H1 (cell line): ENCODE data around the gene HDAC6. TPM values are rescaled to one million over a fixed set of nuclear protein-coding genes. Genes with fewer than 3 reads are reported as not detected.

ENCODE experiments used
- CTCF ChIA-PET: fragments of 300-600 bp; sonication (Branson Sonifier 250); formaldehyde crosslinking; loops from one replicate; lab custom pipeline; 2021; ENCODE audit not compliant: partially characterized antibody; lab: Charles Lee
- POLR2A ChIA-PET: fragments of 300-600 bp; sonication (Branson Sonifier 250); formaldehyde crosslinking; loops from one replicate; lab custom pipeline; 2021; ENCODE audit warnings: inconsistent platforms; ENCODE audit not compliant: partially characterized antibody; lab: Charles Lee
- DNase-seq, 2 experiments: peaks; one replicate each; pipeline versions ENCODE4 v3.0.0 to v3.0.0-alpha.2; 2010 to 2022; ENCODE audit warnings: low spot score in 2 of 2, low read depth in 1 of 2, mixed read lengths in 1 of 2
- FAIRE-seq: peaks from 2 replicates; lab custom pipeline; 2011; peaks lifted over from hg19 to GRCh38; lab: Jason Lieb, UNC
- H2AFZ ChIP-seq: 2 replicates; pipeline ENCODE4 v1.8.1; 2012; ENCODE audit warnings: low read length, inconsistent platforms
- H2AK5ac ChIP-seq: 2 replicates; pipeline ENCODE4 v1.6.1; 2013; ENCODE audit warnings: low read depth, low read length
- H2BK120ac ChIP-seq: replicated peaks from 2 replicates; pipeline ENCODE3; 2013; ENCODE audit warnings: low read depth, low read length, inconsistent platforms
- H2BK12ac ChIP-seq: 2 replicates; pipeline ENCODE4 v1.6.1; 2013; ENCODE audit warnings: low read depth, low read length
- H2BK15ac ChIP-seq: 2 replicates; pipeline ENCODE4 v1.6.1; 2013; ENCODE audit warnings: low read length
- H2BK20ac ChIP-seq: 2 replicates; pipeline ENCODE4 v1.6.1; 2013; ENCODE audit warnings: low read length
- H2BK5ac ChIP-seq: 2 replicates; pipeline ENCODE4 v1.6.1; 2013; ENCODE audit warnings: low read depth, low read length
- H3K14ac ChIP-seq: 2 replicates; pipeline ENCODE4 v1.6.1; 2013; ENCODE audit warnings: inconsistent platforms; ENCODE audit not compliant: insufficient read length
- H3K18ac ChIP-seq: 2 replicates; pipeline ENCODE4 v1.6.1; 2013; ENCODE audit warnings: low read length; ENCODE audit errors: extremely low read depth
- H3K23ac ChIP-seq: 2 replicates; pipeline ENCODE4 v1.6.1; 2013; ENCODE audit warnings: inconsistent platforms; ENCODE audit not compliant: insufficient read length
- H3K23me2 ChIP-seq: 2 replicates; pipeline ENCODE4 v1.6.1; 2013; ENCODE audit warnings: low read depth, low read length
- H3K27ac ChIP-seq: 2 replicates; pipeline ENCODE4 v1.6.1; 2011; ENCODE audit warnings: low read depth, low read length, inconsistent platforms
- H3K27me3 ChIP-seq, 4 experiments: replicated peaks in 1 of 4; 1 replicate in 1 of 4; 2 replicates in 3 of 4; pipeline versions ENCODE4 v1.6.1 to v1.8.1; 2011 to 2013; ENCODE audit warnings: low read length in 3 of 4, mild to moderate bottlenecking in 3 of 4, inconsistent platforms in 2 of 4, mixed read lengths in 2 of 4, moderate library complexity in 1 of 4; ENCODE audit not compliant: control insufficient read depth in 3 of 4, insufficient read depth in 3 of 4; ENCODE audit errors: extremely low read depth in 1 of 4
- H3K36me3 ChIP-seq, 4 experiments: 2 replicates each; pipeline versions ENCODE4 v1.6.1 to v1.8.1; 2011 to 2013; ENCODE audit warnings: mild to moderate bottlenecking in 4 of 4, low read length in 3 of 4, moderate library complexity in 2 of 4, control low read depth in 1 of 4, inconsistent platforms in 1 of 4; ENCODE audit not compliant: insufficient read depth in 4 of 4, control insufficient read depth in 2 of 4
- H3K4ac ChIP-seq: replicated peaks from 2 replicates; pipeline ENCODE3; 2013; ENCODE audit warnings: low read length, low read depth, mixed read lengths, inconsistent platforms; ENCODE audit not compliant: insufficient read length
- H3K4me1 ChIP-seq, 4 experiments: replicated peaks in 1 of 4; 1 replicate in 1 of 4; 2 replicates in 3 of 4; pipeline versions ENCODE4 v1.6.1 to v1.8.1; 2011 to 2013; ENCODE audit warnings: low read length in 3 of 4, inconsistent platforms in 2 of 4, mixed read lengths in 1 of 4; ENCODE audit not compliant: insufficient read depth in 4 of 4, control insufficient read depth in 3 of 4
- H3K4me2 ChIP-seq, 2 experiments: 2 replicates each; pipeline versions ENCODE4 v1.6.1 to v1.8.1; 2011 to 2013; ENCODE audit warnings: low read depth in 2 of 2, low read length in 2 of 2, control low read depth in 1 of 2, inconsistent platforms in 1 of 2, mild to moderate bottlenecking in 1 of 2; ENCODE audit not compliant: insufficient read depth in 1 of 2
- H3K4me3 ChIP-seq, 4 experiments: fragments of 200-600, 300-600 bp in 1 of 4; sonication (generic), shearing (Covaris generic), sonication (Bioruptor Twin) in 1 of 4; 2 replicates each; pipeline versions ENCODE4 v1.5.1 to v1.8.1; 2011 to 2016; ENCODE audit warnings: low read length in 4 of 4, low read depth in 3 of 4, control low read depth in 2 of 4, inconsistent platforms in 2 of 4, mild to moderate bottlenecking in 2 of 4, mixed read lengths in 1 of 4, moderate library complexity in 1 of 4; ENCODE audit not compliant: insufficient read depth in 2 of 4; ENCODE audit errors: extremely low read depth in 1 of 4
- H3K56ac ChIP-seq: replicated peaks from 2 replicates; pipeline ENCODE3; 2013; ENCODE audit warnings: low read depth, mild to moderate bottlenecking, mixed read lengths, low read length, inconsistent platforms; ENCODE audit not compliant: insufficient read length
- H3K79me1 ChIP-seq: 2 replicates; pipeline ENCODE4 v1.6.1; 2013; ENCODE audit warnings: low read depth, low read length, control low read depth
- H3K79me2 ChIP-seq, 2 experiments: 2 replicates each; pipeline versions ENCODE4 v1.6.1 to v1.8.1; 2012 to 2013; ENCODE audit warnings: low read length in 2 of 2, mild to moderate bottlenecking in 2 of 2, inconsistent platforms in 1 of 2; ENCODE audit not compliant: insufficient read depth in 2 of 2, control insufficient read depth in 1 of 2
- H3K9ac ChIP-seq, 4 experiments: replicated peaks in 1 of 4; 1 replicate in 1 of 4; 2 replicates in 3 of 4; pipeline versions ENCODE4 v1.6.1 to v1.8.1; 2011 to 2013; ENCODE audit warnings: low read depth in 3 of 4, low read length in 3 of 4, control low read depth in 2 of 4, mild to moderate bottlenecking in 2 of 4, moderate library complexity in 2 of 4, inconsistent platforms in 1 of 4; ENCODE audit errors: extremely low read depth in 1 of 4
- H3K9me3 ChIP-seq, 2 experiments: 2 replicates each; pipeline versions ENCODE4 v1.6.1 to v1.8.1; 2012 to 2013; ENCODE audit warnings: mild to moderate bottlenecking in 2 of 2, moderate library complexity in 2 of 2, control low read depth in 1 of 2, inconsistent platforms in 1 of 2, low read depth in 1 of 2, low read length in 1 of 2, mixed read lengths in 1 of 2; ENCODE audit not compliant: insufficient read depth in 2 of 2
- H4K20me1 ChIP-seq, 2 experiments: replicated peaks in 1 of 2; 2 replicates each; pipeline versions ENCODE3 to v1.8.1; 2011 to 2013; ENCODE audit warnings: inconsistent platforms in 2 of 2, low read length in 2 of 2, mild to moderate bottlenecking in 1 of 2; ENCODE audit not compliant: insufficient read depth in 2 of 2, control insufficient read depth in 1 of 2
- H4K5ac ChIP-seq: 2 replicates; pipeline ENCODE4 v1.6.1; 2013; ENCODE audit warnings: low read length, low read depth, mixed read lengths, inconsistent platforms; ENCODE audit not compliant: insufficient read length
- H4K8ac ChIP-seq: 2 replicates; pipeline ENCODE4 v1.8.0; 2013; ENCODE audit warnings: mild to moderate bottlenecking, moderate library complexity, low read length, inconsistent platforms; ENCODE audit not compliant: insufficient read depth; ENCODE audit errors: extremely low read depth
- H4K91ac ChIP-seq: replicated peaks from 2 replicates; pipeline ENCODE3; 2013; ENCODE audit warnings: low read length, mixed read lengths, inconsistent platforms; ENCODE audit not compliant: insufficient read length
- BRCA1 ChIP-seq: IDR thresholded peaks from 2 replicates; pipeline ENCODE4 v1.6.1; 2012; ENCODE audit warnings: low read depth, low read length, improper control_type of control experiment
- CREB1 ChIP-seq: IDR thresholded peaks from 2 replicates; pipeline ENCODE4 v1.6.1; 2012; ENCODE audit warnings: inconsistent platforms
- EZH2 ChIP-seq: fragments of 200-600 bp; sonication (generic); IDR thresholded peaks from 2 replicates; pipeline ENCODE4 v1.7.1; 2012; ENCODE audit warnings: low read depth, mild to moderate bottlenecking, moderate library complexity, low read length, inconsistent platforms; ENCODE audit not compliant: severe bottlenecking
- FOSL1 ChIP-seq: IDR thresholded peaks from 2 replicates; pipeline ENCODE4 v1.6.1; 2011; ENCODE audit warnings: mild to moderate bottlenecking, low read depth, low read length, moderate library complexity; ENCODE audit not compliant: insufficient read depth
- WGBS, 2 experiments: shearing (Covaris generic) in 1 of 2; methylation state at CpG; one replicate each; pipeline versions ENCODE4 v1.1.6 to v1.1.7; 2013 to 2015; ENCODE audit warnings: low lambda C conversion rate in 2 of 2, mixed read lengths in 2 of 2, inconsistent platforms in 1 of 2, low coverage in 1 of 2, missing lambda C conversion rate in 1 of 2; ENCODE audit not compliant: insufficient replicate concordance in 2 of 2, insufficient coverage in 1 of 2, insufficient read length in 1 of 2; ENCODE audit errors: extremely low coverage in 1 of 2, missing lambda C conversion rate in 1 of 2; 5-methylcytosine and 5-hydroxymethylcytosine counted together
- polyA plus RNA-seq, 7 experiments: library from polyadenylated mRNA; depleted of rRNA in 3 of 7; stranded (reverse) in 5 of 7; unstranded in 2 of 7; fragments of >200 nt in 5 of 7; fragments of 200-250 nt in 2 of 7; gene quantifications; 1 replicate in 5 of 7; 2 replicates in 1 of 7; 4 replicates in 1 of 7; pipeline versions ENCODE4 v1.2.1 to v1.2.3, GENCODE V29; 2011 to 2013; ENCODE audit warnings: missing spikeins in 2 of 7, mixed read lengths in 2 of 7
- total RNA-seq: library from RNA; stranded (reverse); fragmentation: NEBNext Ultra II Directional; extraction: Animal tissue kit (Norgen Biotek cat#: 25700); gene quantifications from 2 replicates; pipeline ENCODE4 v1.2.1, GENCODE V29; 2021

Gene HDAC6
- total and polyA plus RNA-seq, 2 of the 8 experiments (the other 6 are each of a cell fraction or from before 2014, with no cell fraction given): 34.0 to 51.8 TPM

DNA sequence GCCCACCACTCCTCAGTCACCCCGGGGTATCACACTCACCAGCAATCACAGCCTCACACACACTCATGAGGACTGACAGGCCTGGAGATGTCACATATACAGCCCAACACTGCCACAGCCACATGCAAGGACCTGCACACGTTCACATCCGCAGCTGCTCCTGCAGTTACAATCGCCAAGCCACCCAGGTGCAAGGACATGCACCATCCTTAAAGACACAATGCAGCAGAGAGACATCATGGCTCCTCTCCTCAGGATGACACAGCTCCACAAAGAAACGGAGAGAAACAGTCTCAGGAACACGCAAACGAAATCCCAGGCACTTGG lies 32.5 kb downstream of the HDAC6 start:
- no peak overlapping the region for H3K4ac ChIP-seq
- H3K4me2 ChIP-seq: peak overlapping the region; percentile 85 to 87
- peaks cover 0 to 3% of the 10 kb centered on the region in 2 experiments for H4K20me1 ChIP-seq
- H2BK120ac ChIP-seq: no peak overlapping the region
- H3K36me3 ChIP-seq: no peaks in the 10 kb centered on the region
- H2BK5ac ChIP-seq: no peak overlapping the region
- WGBS, 2 experiments: 34% methylated on average over 7 of the region's 7 CpGs; no CpG with 5 or more reads in 1 of the 2 experiments
- no peak overlapping the region for H4K5ac ChIP-seq
- H3K4me1 ChIP-seq: peaks cover 0 to 8% (median 2%) of the 10 kb centered on the region in 4 experiments; a peak in 4 of 7 replicates
- H4K91ac ChIP-seq: no peak overlapping the region
- no peak overlapping the region for H3K14ac ChIP-seq
- H3K9me3 ChIP-seq: no peaks in the 10 kb centered on the region
- no peak overlapping the region for H4K8ac ChIP-seq
- CTCF ChIA-PET: interaction anchor here (0.6 to 1.2 kb wide), 2 partner anchors 12 to 163 kb away, joined by 3 to 5 read pairs; no protein-coding TSS in a partner anchor
- H3K23ac ChIP-seq: no peak overlapping the region
- H2BK12ac ChIP-seq: no peak overlapping the region
- peak overlapping the region in 2 of 4 experiments; percentile 22 to 61; a peak in 5 of 8 replicates for H3K4me3 ChIP-seq
- no peaks in the 10 kb centered on the region for H3K79me1 ChIP-seq
- FAIRE-seq: no peak
- TF ChIP-seq EZH2 (peak; percentile 27), BRCA1 (no peak), FOSL1 (no peak), CREB1 (no peak)
- no peak overlapping the region; the same call in 1 of the 2 replicates for H2BK15ac ChIP-seq
- no peak overlapping the region for H3K27ac ChIP-seq
- H2AFZ ChIP-seq: no peak overlapping the region
- POLR2A ChIA-PET: interaction anchor here (0.7 to 1.1 kb wide), 2 partner anchors 11 to 352 kb away, joined by 3 read pairs; no protein-coding TSS in a partner anchor
- peaks cover 11% of the 10 kb centered on the region; the same call in 1 of the 2 replicates for H3K23me2 ChIP-seq
- H2AK5ac ChIP-seq: no peak overlapping the region; the same call in 1 of the 2 replicates
- H3K56ac ChIP-seq: no peak overlapping the region
- H3K79me2 ChIP-seq: no peaks in the 10 kb centered on the region
- H3K27me3 ChIP-seq: peaks cover 21 to 61% (median 48%) of the 10 kb centered on the region in 4 experiments
- no peak overlapping the region for H2BK20ac ChIP-seq
- DNase-seq: no peak
- H3K18ac ChIP-seq: no peak overlapping the region
- H3K9ac ChIP-seq: no peak overlapping the region
